Esophagus squamous epithelium (tissue), 5 donors: ENCODE data around the gene C1orf122. TPM values are rescaled to one million over a fixed set of nuclear protein-coding genes. Genes with fewer than 3 reads are reported as not detected.

Source experiments
- DNase-seq: peaks from one replicate; lab custom pipeline; 2025; lab: John Stamatoyannopoulos, UW
- H3K27ac ChIP-seq, 4 donors: fragments of 200-600 bp; sonication (generic); one replicate each; pipeline ENCODE4 v1.5.1; 2016 to 2019; ENCODE audit warnings: mild to moderate bottlenecking in 1 of 4
- H3K27me3 ChIP-seq, 4 donors: fragments of 200-600 bp; sonication (generic); 1 replicate in 3 of 4; 2 replicates in 1 of 4; pipeline versions ENCODE4 v1.5.1 to v1.6.0; 2017 to 2021; ENCODE audit warnings: antibody characterized with exemption in 1 of 4
- H3K36me3 ChIP-seq, 3 donors: fragments of 200-600 bp; sonication (generic); one replicate each; pipeline ENCODE4 v1.5.1; 2016 to 2019
- H3K4me1 ChIP-seq, 3 donors: fragments of 200-600 bp; sonication (generic); one replicate each; pipeline ENCODE4 v1.5.1; 2017 to 2019
- H3K4me3 ChIP-seq, 4 donors: fragments of 200-600 bp; sonication (generic); 1 replicate in 3 of 4; 2 replicates in 1 of 4; pipeline ENCODE4 v1.5.1; 2016 to 2019; ENCODE audit warnings: mild to moderate bottlenecking in 2 of 4, moderate library complexity in 1 of 4
- H3K9me3 ChIP-seq, 3 donors: fragments of 200-600 bp; sonication (generic); one replicate each; pipeline ENCODE4 v1.5.1; 2016 to 2019
- CTCF ChIP-seq, 6 experiments: fragments of 450-650 bp in 4 of 6; fragments of 200-600 bp in 2 of 6; sonication (generic) in 2 of 6; IDR thresholded peaks; one replicate each; pipeline ENCODE4 v1.5.1; 2016 to 2019; ENCODE audit warnings: antibody characterized with exemption in 6 of 6, mild to moderate bottlenecking in 4 of 6, moderate library complexity in 4 of 6
- POLR2A ChIP-seq, 4 donors: fragments of 450-650 bp; IDR thresholded peaks; one replicate each; pipeline ENCODE4 v1.6.1; 2017; ENCODE audit warnings: antibody characterized with exemption in 4 of 4, mild to moderate bottlenecking in 4 of 4, moderate library complexity in 3 of 4
- WGBS, 2 donors: methylation state at CpG; one replicate each; pipeline ENCODE4 v1.1.5; 2018; 5-methylcytosine and 5-hydroxymethylcytosine counted together
- intact Hi-C: fragments of 100-400 bp; cut with DNase I; formaldehyde crosslinking; loops from one replicate; pipeline ENCODE4 v1.15.0; 2022
- total RNA-seq, 4 donors: library from RNA; depleted of rRNA; stranded (reverse); fragments of >200 nt; gene quantifications; one replicate each; pipeline ENCODE4 v1.1.0, GENCODE V29; 2016
- donor health status: DM: yes; HTN: yes; CAD: no.

C1orf122 gene
- total RNA-seq, 4 donors from 2014 or later = 40.9 to 60.2 (median 52.1) TPM

GRCh38 chr1:37792943-37793686 is 14.5 kb upstream of the C1orf122 start:
- intact Hi-C loops = no loop called here
- DNase-seq = no peak
- H3K4me3 ChIP-seq = peak overlapping the region; percentile 45 to 75 (median 54)
- no peaks in the 10 kb centered on the region for H3K9me3 ChIP-seq
- no peak overlapping the region for H3K27ac ChIP-seq
- H3K27me3 ChIP-seq = peaks cover 0 to 45% (median 0%) of the 10 kb centered on the region in 4 donors
- WGBS, 2 donors = 52 to 72% methylated on average over 9 to 12 of the region's 36 CpGs
- TF ChIP-seq POLR2A (IDR thresholded peaks at IDR 0.05) (no peak), CTCF (IDR thresholded peaks at IDR 0.05) (no peak)
- no peaks in the 10 kb centered on the region for H3K36me3 ChIP-seq
- peaks cover 10 to 28% (median 12%) of the 10 kb centered on the region in 3 donors for H3K4me1 ChIP-seq

DNA sequence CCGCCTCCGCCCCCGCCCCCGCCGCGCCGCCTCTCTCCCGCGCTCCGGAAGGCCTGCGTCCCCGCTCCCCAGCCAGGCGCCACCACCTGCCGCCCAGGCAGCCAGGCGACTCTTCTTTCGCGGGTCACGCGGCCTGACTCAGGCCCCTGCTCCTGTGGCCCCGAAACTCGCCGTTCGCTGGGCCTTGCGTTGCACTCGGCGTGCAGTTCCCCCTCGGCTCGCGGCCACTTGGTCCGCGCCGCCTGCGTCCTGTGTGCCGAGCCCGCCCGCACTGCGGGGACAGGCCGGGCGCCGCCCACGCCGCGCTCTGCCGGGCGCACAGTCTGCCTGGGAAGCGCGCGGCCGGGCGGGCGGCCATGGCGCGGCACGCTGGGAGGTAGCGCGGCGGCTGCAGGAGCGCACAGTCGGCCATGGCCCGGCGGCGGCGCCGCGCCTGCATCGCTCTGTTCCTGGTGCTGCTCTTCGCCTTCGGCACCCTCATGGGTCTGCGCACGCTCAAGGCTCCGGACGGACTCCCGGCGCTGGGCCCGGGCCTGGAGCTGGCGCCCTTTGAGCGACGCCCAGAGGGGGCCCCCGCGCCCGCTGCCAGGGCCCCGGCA is 13.7 kb upstream of the C1orf122 start, which contains the start of gene MANEAL:
TSS of gene MANEAL (plus strand) at position 75 of the 599 bp plus-strand sequence. CDS start at position 411, 336 bp downstream.
- Histone ChIP-seq H3K4me1 (peaks cover 10 to 28% (median 12%) of the 10 kb centered on the region in 3 donors), H3K27ac (peak within 1 kb of the TSS in 2 of 4 donors; percentile 26 to 42), H3K9me3 (no peaks in the 10 kb centered on the region), H3K27me3 (peaks cover 0 to 37% (median 0%) of the 10 kb centered on the region in 4 donors), H3K4me3 (peak within 1 kb of the TSS; percentile 45 to 75 (median 54)), H3K36me3 (no peaks in the 10 kb centered on the region)
- TF ChIP-seq POLR2A (IDR thresholded peaks at IDR 0.05) (no peak), CTCF (IDR thresholded peaks at IDR 0.05) (peak in 2 of 6 experiments; percentile 4 to 8)
- intact Hi-C loops = no loop called here
- no peak for DNase-seq
- no CpG with 5 or more reads among the region's 82 CpGs for WGBS, 2 donors

DNA sequence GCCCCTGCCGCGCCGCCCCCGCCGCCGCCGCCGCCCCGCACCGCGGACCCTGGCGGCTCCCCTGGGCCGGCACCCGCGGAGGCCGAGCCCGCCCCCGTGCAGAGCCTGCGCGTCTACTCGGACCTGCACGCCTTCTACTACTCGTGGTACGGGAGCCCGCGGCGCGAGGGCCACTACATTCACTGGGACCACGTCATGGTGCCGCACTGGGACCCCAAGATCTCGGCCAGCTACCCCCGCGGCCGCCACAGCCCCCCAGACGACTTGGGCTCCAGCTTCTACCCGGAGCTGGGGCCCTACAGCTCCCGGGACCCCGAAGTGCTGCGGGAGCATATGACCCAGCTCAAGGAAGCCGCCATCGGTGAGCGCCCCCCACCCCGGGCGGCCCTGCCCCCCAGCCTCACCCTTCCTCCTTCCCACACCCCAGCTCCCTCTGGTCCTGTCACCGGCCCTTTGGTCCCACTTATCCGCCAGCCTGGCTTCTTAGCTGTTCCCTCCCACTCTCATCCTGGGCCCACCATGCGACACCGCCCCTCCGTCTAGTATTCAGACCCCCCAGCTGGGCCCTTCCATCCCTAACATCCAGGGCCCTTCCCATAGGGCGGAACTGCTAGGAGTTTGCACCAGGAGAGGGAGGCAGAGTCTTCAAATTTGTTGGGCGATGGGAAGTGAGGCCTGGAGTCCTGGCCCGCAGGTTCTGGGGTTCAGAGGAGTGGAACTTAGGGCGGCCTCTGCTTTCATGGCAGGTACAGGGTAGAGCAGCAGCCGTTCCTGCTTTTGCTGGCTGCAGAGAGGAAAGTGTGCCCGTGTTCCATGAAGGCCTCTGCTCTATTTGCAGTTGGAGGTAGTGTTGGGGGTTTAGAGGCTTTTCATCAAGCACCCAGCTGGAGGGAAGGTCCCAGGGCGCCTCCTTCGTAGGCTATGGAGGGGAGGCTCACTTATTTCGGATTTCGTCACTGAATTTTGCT is 12.9 kb upstream of the C1orf122 start:
- peak overlapping the region; percentile 45 to 75 (median 54) for H3K4me3 ChIP-seq
- TF ChIP-seq CTCF (IDR thresholded peaks at IDR 0.05) (no peak), POLR2A (IDR thresholded peaks at IDR 0.05) (no peak)
- DNase-seq = no peak
- WGBS, 2 donors = 15 to 39% methylated on average over 3 to 23 of the region's 59 CpGs
- no peaks in the 10 kb centered on the region for H3K9me3 ChIP-seq
- peaks cover 0 to 30% (median 0%) of the 10 kb centered on the region in 4 donors for H3K27me3 ChIP-seq
- intact Hi-C loops = no loop called here
- H3K27ac ChIP-seq = no peak overlapping the region
- H3K4me1 ChIP-seq = peaks cover 10 to 28% (median 12%) of the 10 kb centered on the region in 3 donors
- H3K36me3 ChIP-seq = peaks cover 0 to 6% (median 0%) of the 10 kb centered on the region in 3 donors

GRCh38 chr1:37795340-37796125 is 12.1 kb upstream of the C1orf122 start:
- H3K27ac ChIP-seq = no peak overlapping the region
- H3K4me1 ChIP-seq = peaks cover 10 to 28% (median 12%) of the 10 kb centered on the region in 3 donors
- H3K36me3 ChIP-seq = peaks cover 0 to 15% (median 0%) of the 10 kb centered on the region in 3 donors
- 32 to 33% methylated on average over 4 to 19 of the region's 22 CpGs for WGBS, 2 donors
- H3K4me3 ChIP-seq = peak overlapping the region in 2 of 4 donors; percentile 48 to 61
- no peaks in the 10 kb centered on the region for H3K9me3 ChIP-seq
- intact Hi-C loops = no loop called here
- peaks cover 0 to 30% (median 0%) of the 10 kb centered on the region in 4 donors for H3K27me3 ChIP-seq
- TF ChIP-seq CTCF (IDR thresholded peaks at IDR 0.05) (no peak), POLR2A (IDR thresholded peaks at IDR 0.05) (no peak)
- DNase-seq = no peak
